Heart left ventricle (tissue), 16 donors: Measurements from ENCODE around the gene SLC12A4. TPM values are rescaled to one million over a fixed set of nuclear protein-coding genes. Genes with fewer than 3 reads are reported as not detected.
"Not testable (repeated sequence)": the region's sequence is repeated elsewhere in the genome, so short reads cannot be mapped to it uniquely, and the experiment has no call there.

Source experiments
- ATAC-seq, 4 donors: fragments of 200-7000 bp; cut with Tn5 transposase; one replicate each; pipeline ENCODE4 v1.9.1; 2020 to 2022; ENCODE audit warnings: moderate library complexity in 4 of 4, mild to moderate bottlenecking in 3 of 4, moderate number of reproducible peaks in 1 of 4
- DNase-seq, 5 donors: peaks; one replicate each; pipeline ENCODE4 v3.0.0-alpha.2; 2020
- H3K27ac ChIP-seq, 12 donors: fragments of 200-600 bp; sonication (generic) in 4 of 12; one replicate each; pipeline versions ENCODE4 v1.5.0 to v1.8.0; 2016 to 2022; ENCODE audit warnings: mild to moderate bottlenecking in 2 of 12
- H3K27me3 ChIP-seq, 9 donors: fragments of 200-600 bp; sonication (generic) in 2 of 9; one replicate each; pipeline versions ENCODE4 v1.5.1 to v1.8.0; 2016 to 2022; ENCODE audit warnings: mild to moderate bottlenecking in 3 of 9
- H3K36me3 ChIP-seq, 9 donors: fragments of 200-600 bp; sonication (generic) in 2 of 9; one replicate each; pipeline versions ENCODE4 v1.5.0 to v1.8.0; 2018 to 2022; ENCODE audit warnings: mild to moderate bottlenecking in 2 of 9
- H3K4me1 ChIP-seq, 12 donors: fragments of 200-600 bp; sonication (generic) in 4 of 12; one replicate each; pipeline versions ENCODE4 v1.5.0 to v1.8.0; 2016 to 2022; ENCODE audit warnings: mild to moderate bottlenecking in 3 of 12
- H3K4me3 ChIP-seq, 12 donors: fragments of 200-600 bp; sonication (generic) in 4 of 12; one replicate each; pipeline versions ENCODE4 v1.5.0 to v1.8.0; 2017 to 2022; ENCODE audit warnings: mild to moderate bottlenecking in 9 of 12, moderate library complexity in 4 of 12
- H3K9me3 ChIP-seq, 12 donors: fragments of 200-600 bp; sonication (generic) in 4 of 12; one replicate each; pipeline versions ENCODE4 v1.5.0 to v1.8.0; 2016 to 2022; ENCODE audit warnings: mild to moderate bottlenecking in 1 of 12
- CTCF ChIP-seq, 12 donors: fragments of 200-600 bp; sonication (generic) in 4 of 12; IDR thresholded peaks; one replicate each; pipeline versions ENCODE4 v1.5.0 to v1.8.0; 2018 to 2022; ENCODE audit warnings: antibody characterized with exemption in 12 of 12, mild to moderate bottlenecking in 5 of 12
- POLR2A ChIP-seq, 2 donors: fragments of 450-650 bp; IDR thresholded peaks; one replicate each; pipeline ENCODE4 v1.6.1; 2017; ENCODE audit warnings: antibody characterized with exemption in 2 of 2, mild to moderate bottlenecking in 2 of 2, moderate library complexity in 2 of 2
- WGBS, 4 donors: extraction: QIAGEN DNeasy Blood & Tissue Kit in 2 of 4; methylation state at CpG; one replicate each; pipeline versions ENCODE4 v1.1.5 to v1.1.7; 2013 to 2018; 5-methylcytosine and 5-hydroxymethylcytosine counted together
- intact Hi-C, 10 donors: fragments of 100-400 bp; cut with DNase I; formaldehyde crosslinking; loops; one replicate each; pipeline versions ENCODE4 v1.11.1 to v1.14.2; 2022
- long read RNA-seq, 3 donors: library from polyadenylated mRNA; unstranded; transcript quantifications; one replicate each; pipeline ENCODE4 v2.0.0, GENCODE V29; 2020 to 2021
- polyA plus RNA-seq, 2 donors: library from polyadenylated mRNA; stranded (reverse); fragments of 200-250 nt; gene quantifications; one replicate each; pipeline ENCODE4 v1.2.3, GENCODE V29; 2013
- total RNA-seq, 9 donors: library from RNA; depleted of rRNA in 2 of 9; stranded (reverse); fragments of >200 nt in 2 of 9; fragmentation: NEBNext Ultra II Directional in 3 of 9; extraction: Animal tissue kit (Norgen Biotek cat#: 25700) in 3 of 9; gene quantifications; one replicate each; pipeline versions ENCODE4 v1.1.0 to v1.2.4, GENCODE V29; 2016 to 2023
- donor health status: ischemic (EF 13 %, LVEDD 7.1; RV severe dilation, severe dysfunction).
- donor health status: healthy with polysubstance abuse.
- donor health status: DM: no; HTN: yes; CAD: no.
- donor health status: DM: no; HTN: no; CAD: no.
- donor health status: ischemic (EF 25% LVEDD 6.9; RV normal size, moderate dysfunction).
- donor health status: ischemic (EF 25% LVEDD 5.7; RV mildly dilated, moderate dysfunction).
- donor health status: healthy.
- donor health status: DM: yes; HTN: yes; CAD: no.
- donor health status: ischemic (EF 35%, LVEDD 5.7; RV mildly dilated, moderate dysfunction).
- donor health status: nonischemic (EF 11% LVEDD 7.7; RV severe dilation, severe dysfunction).
- donor health status: DM: yes; HTN: yes; CAD: no.
- donor health status: PGD.
- donor health status: ischemic (EF 29% LVEDD 5.4; RV normal size, mild dysfunction).
- donor health status: nonischemic (EF 23%, LVEDD 6.1; RV moderate dilation, normal function).

The SLC12A4 gene
- total RNA-seq (10 to 100 TPM; 64.6 to 92.2 (median 86.8) TPM), polyA plus RNA-seq (10 to 100 TPM; 65.3 to 81.5 TPM)
- long read RNA-seq, donor 1, full-length matches to known transcripts = 70 of 135 reads
- long read RNA-seq, donor 1, partial matches to known transcripts = 48 of 135 reads
- long read RNA-seq, donor 1, other reads (novel, unspliced or antisense) = 17 of 135 reads
- long read RNA-seq, donor 2, full-length matches to known transcripts = 91 of 228 reads
- long read RNA-seq, donor 2, partial matches to known transcripts = 114 of 228 reads
- long read RNA-seq, donor 2, other reads (novel, unspliced or antisense) = 23 of 228 reads
- long read RNA-seq, donor 3, full-length matches to known transcripts = 115 of 186 reads
- long read RNA-seq, donor 3, partial matches to known transcripts = 49 of 186 reads
- long read RNA-seq, donor 3, other reads (novel, unspliced or antisense) = 22 of 186 reads

- ATAC-seq = peak; percentile 84 to 91 (median 90)
- peaks cover 0 to 15% (median under 1%) of the 10 kb centered on the region in 9 donors for H3K36me3 ChIP-seq
- DNase-seq = peak; percentile 93 to 95 (median 94)
- TF ChIP-seq POLR2A (IDR thresholded peaks at IDR 0.05) (peak; percentile 94 to 98), CTCF (IDR thresholded peaks at IDR 0.05) (peak in 4 of 12 donors; percentile 14 to 28 (median 23))
- intact Hi-C loops = loop anchor here in 2 of 10 donors (1.0 to 10.0 kb wide), 2 partner anchors 33 to 266 kb away; partner anchors contain the start of gene ESRP2 (in 1 of the 2)
- H3K4me3 ChIP-seq = peak within 1 kb of the TSS; percentile 67 to 100 (median 91)
- no peaks in the 10 kb centered on the region for H3K27me3 ChIP-seq
- H3K27ac ChIP-seq = peak within 1 kb of the TSS; percentile 95 to 100 (median 99)
- WGBS, 4 donors = 0 to 1% (median 1%) methylated on average over 21 to 78 of the region's 78 CpGs
- peaks cover 21 to 49% (median 41%) of the 10 kb centered on the region in 12 donors for H3K4me1 ChIP-seq
- H3K9me3 ChIP-seq = no peaks in the 10 kb centered on the region
Observed at GRCh38 chr16:67968400-67969253, at the start of gene SLC12A4. Gene SLC12A4 (minus strand): TSS chr16:67968637. CDS start chr16:67968553, 84 bp downstream.

- intact Hi-C loops = no loop called here
- TF ChIP-seq CTCF (IDR thresholded peaks at IDR 0.05) (no peak), POLR2A (IDR thresholded peaks at IDR 0.05) (no peak)
- no peak within 1 kb of the TSS for H3K27ac ChIP-seq
- ATAC-seq = no peak
- DNase-seq = no peak
- 73 to 85% (median 82%) methylated on average over 5 of the region's 5 CpGs for WGBS, 4 donors
- H3K9me3 ChIP-seq = no peaks in the 10 kb centered on the region
- peaks cover 0 to 15% (median 0%) of the 10 kb centered on the region in 12 donors for H3K4me1 ChIP-seq
- no peak within 1 kb of the TSS for H3K4me3 ChIP-seq
- H3K36me3 ChIP-seq = no peaks in the 10 kb centered on the region
- no peaks in the 10 kb centered on the region for H3K27me3 ChIP-seq
Observed at GRCh38 chr16:68015681-68016080, 47.2 kb upstream of the SLC12A4 start, which contains the start of gene DPEP2NB. Gene DPEP2NB (minus strand): TSS chr16:68015911. CDS start chr16:68015770, 141 bp downstream.

- no peak overlapping the region for H3K4me3 ChIP-seq
- no peak for TF ChIP-seq CTCF (IDR thresholded peaks at IDR 0.05)
- TF ChIP-seq POLR2A (IDR thresholded peaks at IDR 0.05) = no peak
- peaks cover 0 to 17% (median 0%) of the 10 kb centered on the region in 12 donors for H3K4me1 ChIP-seq
- intact Hi-C loops = no loop called here
- ATAC-seq (peak in 1 of 4 donors; percentile 58), DNase-seq (no peak)
- WGBS, 4 donors = 25 to 75% (median 60%) methylated on average over 1 of the region's 1 CpG
- H3K9me3 ChIP-seq = no peaks in the 10 kb centered on the region
- no peaks in the 10 kb centered on the region for H3K27me3 ChIP-seq
- H3K27ac ChIP-seq = peak overlapping the region in 2 of 12 donors; percentile 41 to 46
- H3K36me3 ChIP-seq = no peaks in the 10 kb centered on the region
Observed at GRCh38 chr16:68013440-68013839, 45.0 kb upstream of the SLC12A4 start.

- H3K4me3 ChIP-seq, DNase-seq, H3K9me3 ChIP-seq, H3K36me3 ChIP-seq, intact Hi-C loops, H3K27ac ChIP-seq, ATAC-seq, H3K27me3 ChIP-seq: not testable (repeated sequence)
- peaks cover 0 to 45% (median 0%) of the 10 kb centered on the region in 12 donors for H3K4me1 ChIP-seq
- WGBS, 4 donors = 74 to 82% (median 79%) methylated on average over 4 of the region's 4 CpGs
Observed at GRCh38 chr16:68009872-68010271, 41.4 kb upstream of the SLC12A4 start.
